OCI-LY7 (cell line): ENCODE data around the gene CD86. TPM values are rescaled to one million over a fixed set of nuclear protein-coding genes. Genes with fewer than 3 reads are reported as not detected.
A peak's percentile ranks its signal among the peaks of the same experiment; 100 is the strongest.

Experiments used
- BruUV-seq: library from RNA; stranded (reverse); fragments of 400-500 nt; replicated peaks from 2 replicates; lab custom pipeline; 2021; lab: Mats Ljungman, UMichigan
- CTCF ChIA-PET: fragments of 300-600 bp; sonication (Branson Sonifier 250); formaldehyde crosslinking; loops from one replicate; lab custom pipeline; 2022; ENCODE audit warnings: antibody characterized with exemption; ENCODE audit not compliant: unreplicated experiment; lab: Charles Lee
- POLR2A ChIA-PET: fragments of 300-600 bp; sonication (Branson Sonifier 250); formaldehyde crosslinking; loops from one replicate; lab custom pipeline; 2022; ENCODE audit warnings: antibody characterized with exemption; lab: Charles Lee
- DNase-seq: peaks from one replicate; pipeline ENCODE4 v3.0.0-alpha.2; 2015; ENCODE audit warnings: low spot score
- H2AFZ ChIP-seq: fragments of 200-600 bp; sonication (generic), shearing (Covaris generic); 2 replicates; pipeline ENCODE4 v1.6.1; 2014; ENCODE audit warnings: mild to moderate bottlenecking, antibody characterized with exemption, low read length, moderate library complexity
- H3K27ac ChIP-seq: fragments of 200-600 bp; sonication (generic); 2 replicates; pipeline ENCODE4 v1.5.1; 2014; ENCODE audit warnings: mixed run types, low read depth, mild to moderate bottlenecking, moderate library complexity, low read length, inconsistent platforms; ENCODE audit not compliant: poor library complexity, severe bottlenecking
- H3K36me3 ChIP-seq: fragments of 200-600 bp; sonication (generic); 2 replicates; pipeline ENCODE4 v1.6.1; 2014; ENCODE audit warnings: mild to moderate bottlenecking, antibody characterized with exemption, low read length, moderate library complexity, mixed read lengths; ENCODE audit not compliant: insufficient read depth
- H3K4me1 ChIP-seq: fragments of 200-600 bp; sonication (generic); 2 replicates; pipeline ENCODE4 v1.5.1; 2014; ENCODE audit warnings: mild to moderate bottlenecking, low read length; ENCODE audit not compliant: insufficient read depth, poor library complexity, severe bottlenecking
- H3K4me2 ChIP-seq: fragments of 200-600 bp; sonication (generic); 2 replicates; pipeline ENCODE4 v1.6.1; 2014; ENCODE audit warnings: mild to moderate bottlenecking, low read length
- H3K4me3 ChIP-seq: fragments of 200-600 bp; sonication (generic); 2 replicates; pipeline ENCODE4 v1.5.1; 2014; ENCODE audit warnings: mild to moderate bottlenecking, low read depth, low read length; ENCODE audit not compliant: poor library complexity, severe bottlenecking
- H3K79me2 ChIP-seq: fragments of 200-600 bp; sonication (generic); 2 replicates; pipeline ENCODE4 v1.6.1; 2016; ENCODE audit warnings: low read depth, mild to moderate bottlenecking, low read length, moderate library complexity, mixed read lengths; ENCODE audit not compliant: insufficient read depth
- H3K9me2 ChIP-seq: fragments of 200-600 bp; sonication (generic); 2 replicates; pipeline ENCODE4 v1.6.1; 2016; ENCODE audit warnings: mild to moderate bottlenecking, low read length, mixed read lengths; ENCODE audit not compliant: insufficient read depth
- H3K9me3 ChIP-seq: fragments of 200-600 bp; sonication (generic); 2 replicates; pipeline ENCODE4 v1.6.1; 2014; ENCODE audit warnings: mild to moderate bottlenecking, mixed run types, low read length, mixed read lengths
- H4K20me1 ChIP-seq: fragments of 200-600 bp; sonication (generic); 2 replicates; pipeline ENCODE4 v1.6.1; 2014; ENCODE audit warnings: mild to moderate bottlenecking, antibody characterized with exemption, low read length, moderate library complexity, mixed read lengths; ENCODE audit not compliant: insufficient read depth
- EZH2phosphoT487 ChIP-seq: fragments of 200-600 bp; sonication (generic); IDR thresholded peaks from 2 replicates; pipeline ENCODE4 v1.6.1; 2018; ENCODE audit warnings: low read depth, borderline replicate concordance, mild to moderate bottlenecking, mixed run types, antibody characterized with exemption, low read length, moderate library complexity, mixed read lengths
- intact Hi-C: fragments of 100-400 bp; cut with micrococcal nuclease; formaldehyde crosslinking; loops from one replicate; pipeline ENCODE4 v1.10.0; 2022; ENCODE audit not compliant: unreplicated experiment
- total RNA-seq, 2 experiments: library from RNA; depleted of rRNA in 1 of 2; stranded (reverse); fragments of >200 nt in 1 of 2; shearing (Covaris generic) in 1 of 2; gene quantifications; 2 replicates each; pipeline ENCODE4 v1.2.3, GENCODE V29; 2014 to 2022
- TF ChIP-seq, protein P1 (sequence below): fragments of 200-600 bp; sonication (generic); conservative IDR thresholded peaks from 2 replicates; pipeline ENCODE4 v1.5.1; 2014; ENCODE audit warnings: mild to moderate bottlenecking, antibody characterized with exemption, low read length, moderate library complexity, mixed read lengths

CD86 gene
- total RNA-seq, 2 experiments from 2014 or later = 13.5 to 18.9 TPM

GRCh38 chr3:122080207-122080587 is 25.0 kb downstream of the CD86 start:
- ChIA-PET CTCF (no interaction called here), POLR2A (interaction anchor here (0.5 to 8.4 kb wide), 5 partner anchors 10 to 333 kb away, joined by 3 to 117 read pairs (median 8); no protein-coding TSS in a partner anchor)
- Histone ChIP-seq H3K4me3 (peak overlapping the region; percentile 71), H3K9me3 (no peaks in the 10 kb centered on the region), H3K27ac (no peak overlapping the region), H2AFZ (no peak overlapping the region), H3K36me3 (peaks cover 16% of the 10 kb centered on the region), H3K4me1 (peaks cover 71% of the 10 kb centered on the region), H4K20me1 (no peaks in the 10 kb centered on the region), H3K9me2 (no peaks in the 10 kb centered on the region), H3K4me2 (peak overlapping the region; percentile 81), H3K79me2 (peaks cover 56% of the 10 kb centered on the region)
- no peak for DNase-seq
- TF ChIP-seq, protein P1, sequence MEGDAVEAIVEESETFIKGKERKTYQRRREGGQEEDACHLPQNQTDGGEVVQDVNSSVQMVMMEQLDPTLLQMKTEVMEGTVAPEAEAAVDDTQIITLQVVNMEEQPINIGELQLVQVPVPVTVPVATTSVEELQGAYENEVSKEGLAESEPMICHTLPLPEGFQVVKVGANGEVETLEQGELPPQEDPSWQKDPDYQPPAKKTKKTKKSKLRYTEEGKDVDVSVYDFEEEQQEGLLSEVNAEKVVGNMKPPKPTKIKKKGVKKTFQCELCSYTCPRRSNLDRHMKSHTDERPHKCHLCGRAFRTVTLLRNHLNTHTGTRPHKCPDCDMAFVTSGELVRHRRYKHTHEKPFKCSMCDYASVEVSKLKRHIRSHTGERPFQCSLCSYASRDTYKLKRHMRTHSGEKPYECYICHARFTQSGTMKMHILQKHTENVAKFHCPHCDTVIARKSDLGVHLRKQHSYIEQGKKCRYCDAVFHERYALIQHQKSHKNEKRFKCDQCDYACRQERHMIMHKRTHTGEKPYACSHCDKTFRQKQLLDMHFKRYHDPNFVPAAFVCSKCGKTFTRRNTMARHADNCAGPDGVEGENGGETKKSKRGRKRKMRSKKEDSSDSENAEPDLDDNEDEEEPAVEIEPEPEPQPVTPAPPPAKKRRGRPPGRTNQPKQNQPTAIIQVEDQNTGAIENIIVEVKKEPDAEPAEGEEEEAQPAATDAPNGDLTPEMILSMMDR = no peak
- TF ChIP-seq EZH2phosphoT487 = no peak
- intact Hi-C loops = no loop called here
- BruUV-seq = no TSS peak

DNA sequence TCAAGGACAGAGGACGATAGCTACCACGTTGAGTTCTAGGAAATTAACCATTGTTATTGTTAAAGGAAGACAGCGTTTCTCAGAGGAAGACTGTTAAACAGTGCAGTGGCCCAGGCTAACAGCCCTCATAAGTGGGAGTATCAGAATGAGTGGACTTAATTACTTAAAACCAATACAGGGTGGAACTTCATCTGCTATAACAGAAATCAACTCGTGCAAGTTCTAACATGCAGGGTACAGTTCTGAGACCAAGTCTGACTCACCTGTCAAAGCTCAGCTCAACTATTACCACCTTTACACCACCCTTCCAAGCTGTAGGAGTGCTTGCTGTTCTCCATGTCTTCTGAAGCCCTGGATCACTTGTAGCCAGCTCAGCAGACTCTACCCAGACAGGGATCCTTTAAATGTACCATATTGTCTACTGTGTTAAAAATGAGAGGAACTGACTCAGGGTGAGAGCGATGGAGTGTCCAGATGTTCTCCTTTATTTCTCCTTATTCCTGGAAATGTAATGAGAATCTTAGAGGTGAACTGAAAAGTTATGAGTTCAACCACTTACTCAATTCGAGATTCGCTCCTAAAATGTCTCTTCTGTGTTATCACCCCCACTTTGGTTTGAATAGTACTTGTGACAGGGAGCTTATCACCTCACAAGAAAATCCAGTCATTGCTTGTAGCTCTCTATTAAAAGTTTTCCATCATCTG is 26.5 kb downstream of the CD86 start:
- no peak overlapping the region for H3K4me3 ChIP-seq

More for the DNA sequence above, 26.5 kb downstream of the CD86 start:
- Histone ChIP-seq H3K4me2 (peak overlapping the region; percentile 27; the same call in 1 of the 2 replicates), H3K9me3 (no peaks in the 10 kb centered on the region), H3K9me2 (no peaks in the 10 kb centered on the region), H3K79me2 (peaks cover 41% of the 10 kb centered on the region; the same call in 1 of the 2 replicates), H2AFZ (no peak overlapping the region), H4K20me1 (no peaks in the 10 kb centered on the region), H3K4me1 (peaks cover 71% of the 10 kb centered on the region), H3K36me3 (peaks cover 16% of the 10 kb centered on the region), H3K27ac (no peak overlapping the region)
- no peak for DNase-seq
- intact Hi-C loops = no loop called here
- TF ChIP-seq, protein P1 = no peak
- TF ChIP-seq EZH2phosphoT487 = no peak
- ChIA-PET POLR2A (interaction anchor here (0.6 to 8.4 kb wide), 7 partner anchors 8 to 31 kb away, joined by 3 to 117 read pairs (median 3); no protein-coding TSS in a partner anchor), CTCF (interaction anchor here (1.4 kb wide), 1 partner anchor 11 kb away, joined by 5 read pairs; no protein-coding TSS in a partner anchor)
- no TSS peak for BruUV-seq
